ENCODE results near the gene EXOC4. TPM values are rescaled to one million over a fixed set of nuclear protein-coding genes. Genes with fewer than 3 reads are reported as not detected.

EXOC4 gene
- total and polyA plus RNA-seq, 2 donors (not counting 3 experiments of a cell fraction or from before 2014, with no cell fraction given), result 20.3 to 73.1 TPM

GRCh38 chr7:134067164-134067563, 814.3 kb downstream of the EXOC4 start:
- H3K4me3 ChIP-seq (replicated peaks in 1 of 3; ENCODE audit: insufficient read depth in 1 of 3, low read depth in 1 of 3, low read length in 3 of 3), result no peak overlapping the region
- no peak overlapping the region for H3K4me2 ChIP-seq (ENCODE audit: insufficient read depth, low read length)
- no peak overlapping the region for H2AFZ ChIP-seq (ENCODE audit: low read depth, low read length)
- POLR2A ChIA-PET, result no interaction called here
- BruUV-seq (replicated peaks), result no TSS peak
- no peaks in the 10 kb centered on the region for H3K4me1 ChIP-seq (ENCODE audit: control insufficient read depth, extremely low read depth, insufficient read depth, low read length)
- no peak for TF ChIP-seq POLR2AphosphoS5 (IDR thresholded peaks at IDR 0.05; ENCODE audit: insufficient read depth, low read depth, low read length)
- no peak for TF ChIP-seq CTCF (IDR thresholded peaks at IDR 0.05; ENCODE audit: extremely low read depth in 1 of 2, insufficient read depth in 1 of 2, low read depth in 1 of 2, low read length in 2 of 2)
- no peak for TF ChIP-seq POLR2A (IDR thresholded peaks at IDR 0.05; ENCODE audit: low read depth, low read length)
- no peak for TF ChIP-seq EZH2 (IDR thresholded peaks at IDR 0.05; ENCODE audit: borderline replicate concordance, low read depth, low read length, severe bottlenecking)
- TF ChIP-seq JUN (IDR thresholded peaks at IDR 0.05; ENCODE audit: borderline replicate concordance, insufficient read depth, insufficient read length, low read depth), result no peak
- TF ChIP-seq MAX (IDR thresholded peaks at IDR 0.05; ENCODE audit: insufficient read depth, insufficient read length), result no peak
- no peak for TF ChIP-seq GATA2 (IDR thresholded peaks at IDR 0.05; ENCODE audit: insufficient read depth, insufficient read length, low read depth, low read length)
- no peak for TF ChIP-seq MYC (IDR thresholded peaks at IDR 0.05; ENCODE audit: low read depth, low read length)
- no peak for TF ChIP-seq FOS (IDR thresholded peaks at IDR 0.05; ENCODE audit: borderline replicate concordance, insufficient read depth, low read length)
- H3K36me3 ChIP-seq (ENCODE audit: control insufficient read depth in 2 of 2, extremely low read depth in 1 of 2, insufficient read depth in 2 of 2, low read length in 2 of 2), result no peaks in the 10 kb centered on the region
- H3K79me2 ChIP-seq (ENCODE audit: control insufficient read depth, insufficient read depth, low read length), result no peaks in the 10 kb centered on the region
- H3K9me1 ChIP-seq (replicated peaks; ENCODE audit: control insufficient read depth, extremely low read depth, insufficient read depth, low read length), result no peaks in the 10 kb centered on the region
- no peaks in the 10 kb centered on the region for H3K27me3 ChIP-seq (ENCODE audit: control insufficient read depth in 2 of 2, insufficient read depth in 2 of 2, low read length in 2 of 2)
- intact Hi-C loops (cut with micrococcal nuclease), result no loop called here
- H4K20me1 ChIP-seq (replicated peaks; ENCODE audit: control insufficient read depth, extremely low read depth, insufficient read depth, low read length), result no peaks in the 10 kb centered on the region
- no peak overlapping the region for H3K27ac ChIP-seq (ENCODE audit: insufficient read depth, low read depth, low read length)
- H3K9ac ChIP-seq (replicated peaks; ENCODE audit: extremely low read depth, insufficient read depth, low read length), result no peak overlapping the region
- H3K9me3 ChIP-seq (replicated peaks; ENCODE audit: control insufficient read depth, insufficient read depth, low read length), result no peaks in the 10 kb centered on the region
- DNase-seq (ENCODE audit: low read depth, low spot score), result no peak
- CTCF ChIA-PET, result no interaction called here
- dilution Hi-C loops (cut with MboI; ENCODE audit: extremely low pct_ligation_motif_present, low sequenced_read_pairs), result no loop called here
- no peak for FAIRE-seq
